ENCODE measurements around the gene RAPSN.

The RAPSN gene

DNA sequence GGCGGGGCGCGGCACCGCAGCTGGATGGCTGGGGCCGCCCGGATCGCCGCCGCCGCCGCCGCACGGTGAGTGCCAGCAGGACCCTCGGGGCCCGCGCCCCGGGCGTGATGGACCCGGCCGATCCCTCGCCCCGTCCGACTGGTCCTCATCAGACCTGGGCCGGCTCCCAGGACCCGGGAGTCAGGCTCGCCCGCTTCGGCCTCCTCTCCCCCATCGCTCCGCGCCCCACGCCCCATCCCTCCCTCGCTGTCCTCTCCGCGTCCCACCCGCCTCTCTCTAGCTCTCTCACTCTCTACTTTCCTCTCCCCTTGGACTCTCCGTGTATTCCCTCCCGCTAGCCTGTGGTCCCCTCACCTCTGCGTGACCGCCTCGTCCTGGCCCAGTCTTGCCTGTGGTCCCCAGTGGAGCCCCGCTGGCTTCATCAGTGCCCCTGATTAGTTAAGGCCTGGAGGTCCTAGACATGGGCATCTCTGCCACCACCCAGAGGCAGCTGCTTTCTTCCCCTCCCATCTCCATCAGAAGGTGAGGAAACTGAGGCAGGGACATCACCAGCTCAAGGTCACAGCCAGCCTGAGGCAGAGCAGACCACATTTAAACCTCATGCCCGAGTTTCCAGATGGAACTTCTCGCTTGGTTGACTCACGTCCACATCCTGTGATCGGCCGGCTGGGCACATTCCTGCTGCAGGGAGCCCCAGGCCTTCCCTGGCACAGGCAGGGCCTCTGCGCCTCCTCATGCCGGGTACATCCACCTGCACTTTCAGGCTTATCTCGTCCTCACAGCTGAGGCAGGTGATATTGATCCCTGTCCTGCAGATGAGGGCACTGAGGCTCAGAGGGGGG, 40.1 kb downstream of the RAPSN start:
- peak overlapping the region; percentile 99 for H3K4me3 ChIP-seq
- TF ChIP-seq, protein P1, sequence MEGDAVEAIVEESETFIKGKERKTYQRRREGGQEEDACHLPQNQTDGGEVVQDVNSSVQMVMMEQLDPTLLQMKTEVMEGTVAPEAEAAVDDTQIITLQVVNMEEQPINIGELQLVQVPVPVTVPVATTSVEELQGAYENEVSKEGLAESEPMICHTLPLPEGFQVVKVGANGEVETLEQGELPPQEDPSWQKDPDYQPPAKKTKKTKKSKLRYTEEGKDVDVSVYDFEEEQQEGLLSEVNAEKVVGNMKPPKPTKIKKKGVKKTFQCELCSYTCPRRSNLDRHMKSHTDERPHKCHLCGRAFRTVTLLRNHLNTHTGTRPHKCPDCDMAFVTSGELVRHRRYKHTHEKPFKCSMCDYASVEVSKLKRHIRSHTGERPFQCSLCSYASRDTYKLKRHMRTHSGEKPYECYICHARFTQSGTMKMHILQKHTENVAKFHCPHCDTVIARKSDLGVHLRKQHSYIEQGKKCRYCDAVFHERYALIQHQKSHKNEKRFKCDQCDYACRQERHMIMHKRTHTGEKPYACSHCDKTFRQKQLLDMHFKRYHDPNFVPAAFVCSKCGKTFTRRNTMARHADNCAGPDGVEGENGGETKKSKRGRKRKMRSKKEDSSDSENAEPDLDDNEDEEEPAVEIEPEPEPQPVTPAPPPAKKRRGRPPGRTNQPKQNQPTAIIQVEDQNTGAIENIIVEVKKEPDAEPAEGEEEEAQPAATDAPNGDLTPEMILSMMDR (IDR thresholded peaks at IDR 0.05), result no peak
- DNase-seq (ENCODE audit: low spot score), result no peak

DNA sequence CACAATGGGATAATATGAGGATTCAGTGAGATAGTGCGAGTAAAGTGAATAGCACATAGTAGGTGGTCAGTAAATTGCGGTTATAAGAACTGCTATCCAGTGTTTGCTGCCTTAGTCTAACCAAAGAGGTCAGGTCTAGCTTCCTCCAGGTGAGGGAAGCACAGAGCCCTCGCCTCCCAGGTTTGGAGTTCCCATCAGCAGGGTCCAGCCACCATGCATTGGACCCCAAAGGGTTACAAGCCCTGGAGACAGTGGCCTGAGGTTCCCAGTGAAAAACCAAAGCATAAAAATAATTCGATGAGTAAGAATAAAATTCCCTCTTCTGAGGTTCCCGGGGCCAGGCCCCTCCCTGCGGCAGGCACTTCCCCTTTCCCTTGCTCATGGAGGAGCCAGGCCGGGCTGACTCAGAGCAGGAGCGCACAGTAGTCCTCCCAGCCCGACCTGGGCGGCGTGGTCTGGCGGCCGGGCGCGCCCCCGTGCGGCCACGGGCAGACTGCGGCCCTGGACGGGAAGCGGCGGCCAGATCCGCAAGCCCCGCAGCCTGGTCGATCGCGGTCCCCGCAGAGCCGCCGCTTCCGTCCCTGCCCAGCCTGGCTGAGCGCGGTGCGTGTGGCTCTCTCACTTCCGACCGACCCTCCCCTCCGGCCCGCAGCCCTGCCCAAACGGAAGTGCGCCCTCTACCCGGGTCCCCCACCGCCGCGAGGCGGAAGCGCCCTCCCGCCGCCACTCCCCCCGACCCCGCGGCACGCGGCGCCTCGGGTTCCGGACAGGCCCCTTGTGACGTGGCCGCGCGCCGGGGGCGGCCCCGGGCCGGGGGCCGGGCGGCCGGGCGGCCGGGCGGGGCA, 41.0 kb downstream of the RAPSN start, which contains the start of gene SLC39A13:
SLC39A13 (plus strand) TSS at position 845 of the 845 bp plus-strand sequence. CDS start 1,505 bp downstream, outside the sequence.
- DNase-seq (ENCODE audit: low spot score), result peak; percentile 96
- Histone ChIP-seq H3K27ac (peak within 1 kb of the TSS; percentile 96 to 100), H3K4me3 (peak within 1 kb of the TSS; percentile 99)
- TF ChIP-seq, protein P1 (IDR thresholded peaks at IDR 0.05), result peak; percentile 85

More for the DNA sequence above, 40.1 kb downstream of the RAPSN start:
- H3K27ac ChIP-seq, result peak overlapping the region; percentile 96 to 100

DNA sequence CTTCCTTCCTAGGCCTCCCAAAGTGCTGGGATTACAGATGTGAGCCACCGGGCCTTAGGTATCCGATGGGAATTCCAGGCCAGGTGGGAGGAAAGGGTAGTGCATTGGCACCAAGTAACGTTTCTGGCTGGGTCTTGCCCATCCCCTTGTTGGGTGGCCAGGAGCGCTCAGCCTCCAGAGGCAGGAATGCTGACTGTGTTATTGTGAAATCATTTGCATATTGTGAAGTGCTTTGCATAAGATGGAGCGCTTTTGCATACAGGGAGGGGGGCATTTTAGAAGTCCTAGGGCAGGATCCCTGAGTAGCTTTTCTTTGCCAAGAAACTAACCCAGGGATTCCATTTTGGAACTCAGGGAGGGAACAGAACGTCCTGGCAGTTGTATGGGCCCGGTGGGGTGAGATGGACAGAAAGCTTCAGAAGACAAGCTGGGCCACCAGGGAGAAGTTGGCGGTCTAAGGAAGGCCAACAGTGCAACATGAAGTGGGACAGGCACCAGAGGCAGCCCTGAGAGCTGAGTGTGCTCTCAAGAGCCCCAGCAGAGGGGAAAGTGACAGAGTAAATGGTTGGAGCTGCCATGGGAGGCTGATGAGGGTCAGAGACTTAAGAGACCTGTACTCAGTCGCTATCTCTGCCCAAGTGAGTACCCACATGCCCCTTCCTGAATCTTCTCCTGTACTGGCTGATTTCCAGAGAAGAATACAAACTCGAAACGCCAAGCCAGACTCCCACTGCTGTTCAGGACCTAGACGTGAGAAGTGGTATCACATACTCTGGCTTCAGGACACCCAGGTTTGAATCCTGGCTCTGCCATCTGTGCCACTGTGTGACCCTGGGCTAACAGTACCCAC, 41.8 kb downstream of the RAPSN start:
- DNase-seq (ENCODE audit: low spot score), result no peak
- Histone ChIP-seq H3K4me3 (peak overlapping the region; percentile 99), H3K27ac (peak overlapping the region; percentile 93 to 100)
- TF ChIP-seq, protein P1 (IDR thresholded peaks at IDR 0.05), result no peak

DNA sequence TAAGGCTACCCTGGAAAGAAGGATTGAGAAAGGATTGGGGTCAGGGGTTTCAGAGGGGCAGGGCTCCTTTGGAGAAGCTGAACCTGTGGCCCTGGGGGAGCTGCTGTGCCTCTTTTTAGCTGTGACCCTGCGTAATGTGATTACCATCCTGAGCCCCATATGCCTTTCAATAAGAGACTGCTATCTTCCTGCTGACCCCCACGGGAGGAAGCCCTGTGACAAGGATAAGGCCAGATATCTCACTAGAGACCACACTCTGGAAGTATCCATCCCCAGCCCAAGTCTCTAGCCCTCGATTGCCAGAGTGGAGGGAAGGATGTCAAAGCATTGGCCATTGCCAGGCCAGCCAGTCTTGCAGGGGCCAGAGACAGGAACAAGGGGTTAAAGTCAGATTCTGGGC, 45.4 kb downstream of the RAPSN start:
- Histone ChIP-seq H3K27ac (no peak overlapping the region), H3K4me3 (no peak overlapping the region)
- DNase-seq (ENCODE audit: low spot score), result no peak
- TF ChIP-seq, protein P1 (IDR thresholded peaks at IDR 0.05), result no peak

DNA sequence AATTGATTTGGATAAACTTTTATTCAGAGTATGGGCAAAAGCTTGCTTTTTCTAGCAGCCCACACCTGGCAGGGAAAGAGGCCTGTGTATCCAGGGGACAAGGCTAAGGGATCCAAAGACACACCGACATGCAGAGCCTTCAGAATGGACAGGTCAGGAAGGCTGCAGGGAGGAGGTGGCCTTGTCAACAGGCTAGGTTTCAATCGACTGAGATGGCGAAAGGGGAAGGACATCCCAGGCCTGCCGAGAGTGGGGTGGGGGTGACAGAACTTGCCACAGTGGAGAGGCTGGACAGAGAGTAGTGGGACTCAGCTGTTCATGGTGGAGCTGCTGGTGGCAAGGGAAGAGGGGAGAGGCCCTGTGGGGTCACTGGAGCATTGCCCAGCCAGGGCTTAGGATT, 45.8 kb downstream of the RAPSN start:
- no peak for DNase-seq (ENCODE audit: low spot score)
- no peak overlapping the region for H3K4me3 ChIP-seq
- TF ChIP-seq, protein P1 (IDR thresholded peaks at IDR 0.05), result no peak
- H3K27ac ChIP-seq, result no peak overlapping the region

DNA sequence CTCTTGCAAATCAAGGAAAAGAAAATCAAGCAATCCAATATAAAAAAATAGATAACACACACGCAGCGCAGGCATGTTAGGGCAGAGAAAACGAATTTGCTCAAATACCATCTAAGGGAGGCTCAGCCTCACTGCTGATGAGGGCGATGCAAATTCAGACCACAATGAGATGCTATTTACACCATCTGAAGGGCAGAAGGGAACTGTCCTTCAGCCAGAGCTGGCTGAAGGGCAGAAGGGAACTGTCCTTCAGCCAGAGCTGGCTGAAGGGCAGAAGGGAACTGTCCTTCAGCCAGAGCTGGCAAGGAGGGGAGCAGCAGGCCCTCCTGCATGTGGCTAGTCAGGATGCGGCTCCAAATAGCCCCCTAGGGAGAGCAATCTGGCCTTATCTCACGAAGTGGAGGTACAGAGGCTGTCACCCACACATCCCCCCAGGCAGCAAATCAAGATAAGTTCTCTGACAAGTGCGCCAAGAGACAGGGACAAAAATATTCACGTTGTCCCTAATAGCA, 48.1 kb downstream of the RAPSN start:
- Histone ChIP-seq H3K4me3 (peak overlapping the region; percentile 71), H3K27ac (peak overlapping the region; percentile 79)
- TF ChIP-seq, protein P1 (IDR thresholded peaks at IDR 0.05), result no peak
- no peak for DNase-seq (ENCODE audit: low spot score)

All from coronary artery (tissue), 2 donors.